Astrocyte (in vitro differentiated cells and primary cell): Measurements from ENCODE around the gene S100A1. TPM values are rescaled to one million over a fixed set of nuclear protein-coding genes. Genes with fewer than 3 reads are reported as not detected.
A peak's percentile ranks its signal among the peaks of the same experiment; 100 is the strongest.
"Not testable (repeated sequence)": the region's sequence is repeated elsewhere in the genome, so short reads cannot be mapped to it uniquely, and the experiment has no call there.

Source experiments
- DNase-seq: peaks from one replicate; pipeline ENCODE4 v3.0.0-alpha.2; 2010; ENCODE audit warnings: low read depth
- FAIRE-seq: peaks from 2 replicates; lab custom pipeline; 2011; peaks lifted over from hg19 to GRCh38; lab: Jason Lieb, UNC
- H2AFZ ChIP-seq: 2 replicates; pipeline ENCODE4 v1.6.0; 2012; ENCODE audit warnings: low read depth, low read length, inconsistent platforms
- H3K27ac ChIP-seq: 2 replicates; pipeline ENCODE4 v1.5.1; 2011; ENCODE audit warnings: low read depth, low read length, inconsistent platforms
- H3K27me3 ChIP-seq: 2 replicates; pipeline ENCODE4 v1.6.0; 2011; ENCODE audit warnings: low read length, inconsistent platforms; ENCODE audit not compliant: insufficient read depth
- H3K36me3 ChIP-seq: 2 replicates; pipeline ENCODE4 v1.5.1; 2011; ENCODE audit warnings: low read length, inconsistent platforms; ENCODE audit not compliant: insufficient read depth
- H3K4me1 ChIP-seq: 2 replicates; pipeline ENCODE4 v1.5.1; 2011; ENCODE audit warnings: low read length, inconsistent platforms; ENCODE audit not compliant: insufficient read depth
- H3K4me2 ChIP-seq: 2 replicates; pipeline ENCODE4 v1.6.0; 2012; ENCODE audit warnings: low read length, inconsistent platforms
- H3K4me3 ChIP-seq: 2 replicates; pipeline ENCODE4 v1.5.1; 2011; ENCODE audit warnings: low read depth, mild to moderate bottlenecking, low read length, inconsistent platforms; ENCODE audit not compliant: insufficient read depth
- H3K79me2 ChIP-seq: 2 replicates; pipeline ENCODE4 v1.6.0; 2012; ENCODE audit warnings: mild to moderate bottlenecking, low read length, inconsistent platforms; ENCODE audit not compliant: insufficient read depth
- H3K9ac ChIP-seq: 2 replicates; pipeline ENCODE4 v1.6.0; 2012; ENCODE audit warnings: mild to moderate bottlenecking, low read length, inconsistent platforms
- H3K9me3 ChIP-seq: 2 replicates; pipeline ENCODE4 v1.5.1; 2012; ENCODE audit warnings: low read depth, mild to moderate bottlenecking, low read length, inconsistent platforms; ENCODE audit not compliant: insufficient read depth
- H4K20me1 ChIP-seq: 2 replicates; pipeline ENCODE4 v1.6.0; 2012; ENCODE audit warnings: low read length, inconsistent platforms; ENCODE audit not compliant: insufficient read depth
- H3K27ac Mint-ChIP-seq: one replicate; pipeline ENCODE4 v1.8.0; 2021; ENCODE audit warnings: mild to moderate bottlenecking, mixed read lengths; ENCODE audit not compliant: unreplicated experiment
- H3K27me3 Mint-ChIP-seq: one replicate; pipeline ENCODE4 v1.8.0; 2021; ENCODE audit warnings: low read depth, mixed read lengths; ENCODE audit not compliant: unreplicated experiment
- H3K36me3 Mint-ChIP-seq: one replicate; pipeline ENCODE4 v1.8.0; 2021; ENCODE audit warnings: low read depth, mixed read lengths; ENCODE audit not compliant: unreplicated experiment
- H3K4me1 Mint-ChIP-seq: one replicate; pipeline ENCODE4 v1.8.0; 2021; ENCODE audit warnings: low read depth, mixed read lengths; ENCODE audit not compliant: unreplicated experiment
- H3K4me3 Mint-ChIP-seq: one replicate; pipeline ENCODE4 v1.8.0; 2021; ENCODE audit warnings: mild to moderate bottlenecking, moderate library complexity, mixed read lengths; ENCODE audit not compliant: unreplicated experiment
- H3K9me3 Mint-ChIP-seq: one replicate; pipeline ENCODE4 v1.8.0; 2021; ENCODE audit warnings: mild to moderate bottlenecking, mixed read lengths; ENCODE audit not compliant: unreplicated experiment
- CTCF ChIP-seq: IDR thresholded peaks from 2 replicates; pipeline ENCODE4 v1.5.1; 2011; ENCODE audit warnings: low read depth, mild to moderate bottlenecking, inconsistent platforms, low read length, moderate library complexity; ENCODE audit not compliant: insufficient read depth
- EZH2 ChIP-seq: IDR thresholded peaks from 2 replicates; pipeline ENCODE4 v1.6.1; 2012; ENCODE audit warnings: mild to moderate bottlenecking, low read length, inconsistent platforms; ENCODE audit not compliant: insufficient read depth
- total RNA-seq: library from RNA; stranded (reverse); gene quantifications from 2 replicates; pipeline ENCODE4 v1.2.1, GENCODE V29; 2021

Gene S100A1
- total RNA-seq, 1 donor from 2014 or later: 1.7 TPM

- Histone ChIP-seq H3K4me1 (peaks cover 2% of the 10 kb centered on the region), H3K4me2 (peak overlapping the region; percentile 9)
- H3K36me3 Mint-ChIP-seq: no peaks in the 10 kb centered on the region
These were observed 49.3 kb upstream of the S100A1 start for GRCh38 chr1:153578936-153579335.

GRCh38 chr1:153582836-153583235 is 45.4 kb upstream of the S100A1 start:
- H3K27me3 Mint-ChIP-seq, H3K27ac Mint-ChIP-seq: not testable (repeated sequence)

More at GRCh38 chr1:153578936-153579335, 49.3 kb upstream of the S100A1 start:
- Mint-ChIP-seq H3K4me3 (no peak overlapping the region), H3K27ac (peak overlapping the region; percentile 78), H3K9me3 (peaks cover under 1% of the 10 kb centered on the region), H3K4me1 (peaks cover 14% of the 10 kb centered on the region), H3K27me3 (no peaks in the 10 kb centered on the region)
- Histone ChIP-seq H3K79me2 (no peaks in the 10 kb centered on the region), H3K27me3 (no peaks in the 10 kb centered on the region), H3K4me3 (no peak overlapping the region), H3K9me3 (no peaks in the 10 kb centered on the region), H4K20me1 (no peaks in the 10 kb centered on the region), H3K36me3 (no peaks in the 10 kb centered on the region), H2AFZ (no peak overlapping the region), H3K9ac (no peak overlapping the region), H3K27ac (no peak overlapping the region)
- no peak for TF ChIP-seq EZH2
- TF ChIP-seq CTCF: no peak
- FAIRE-seq (no peak), DNase-seq (no peak)

GRCh38 chr1:153583514-153583913 is 44.7 kb upstream of the S100A1 start:
- not testable (repeated sequence) for H3K9me3 Mint-ChIP-seq, FAIRE-seq, H3K4me3 Mint-ChIP-seq, H3K27me3 ChIP-seq, H3K9ac ChIP-seq, H3K79me2 ChIP-seq, H3K4me3 ChIP-seq, H3K27ac Mint-ChIP-seq, H3K36me3 Mint-ChIP-seq, H2AFZ ChIP-seq, H3K4me1 ChIP-seq, H3K4me2 ChIP-seq, H4K20me1 ChIP-seq, H3K27me3 Mint-ChIP-seq, H3K9me3 ChIP-seq, H3K27ac ChIP-seq, H3K36me3 ChIP-seq, H3K4me1 Mint-ChIP-seq, DNase-seq

More at GRCh38 chr1:153582836-153583235, 45.4 kb upstream of the S100A1 start:
- not testable (repeated sequence) for H3K36me3 ChIP-seq, H3K9ac ChIP-seq, DNase-seq, H3K4me3 Mint-ChIP-seq, H3K79me2 ChIP-seq, H3K9me3 Mint-ChIP-seq, H2AFZ ChIP-seq, H3K4me1 ChIP-seq, H3K27ac ChIP-seq, H3K4me3 ChIP-seq, H3K4me2 ChIP-seq, H3K36me3 Mint-ChIP-seq, H3K27me3 ChIP-seq, H4K20me1 ChIP-seq, FAIRE-seq, H3K9me3 ChIP-seq
- peaks cover 14% of the 10 kb centered on the region for H3K4me1 Mint-ChIP-seq
